Keratinocyte (primary cell): Measurements from ENCODE around the gene COL4A5. TPM values are rescaled to one million over a fixed set of nuclear protein-coding genes. Genes with fewer than 3 reads are reported as not detected.

Experiments used
- DNase-seq: peaks from one replicate; pipeline ENCODE4 v3.0.0-alpha.2; 2011; ENCODE audit warnings: low read depth, missing footprints, low spot score
- FAIRE-seq: peaks from 2 replicates; lab custom pipeline; 2011; peaks lifted over from hg19 to GRCh38; lab: Jason Lieb, UNC
- H2AFZ ChIP-seq: 2 replicates; pipeline ENCODE4 v1.6.0; 2012; ENCODE audit warnings: low read length, control low read depth, inconsistent platforms; ENCODE audit not compliant: control insufficient read depth
- H3K27ac ChIP-seq: 2 replicates; pipeline ENCODE4 v1.5.1; 2011; ENCODE audit warnings: low read length; ENCODE audit not compliant: control insufficient read depth, insufficient read depth
- H3K27me3 ChIP-seq: 3 replicates; pipeline ENCODE4 v1.6.0; 2011; ENCODE audit warnings: low read length; ENCODE audit not compliant: control insufficient read depth, insufficient read depth; ENCODE audit errors: extremely low read depth
- H3K36me3 ChIP-seq, 2 experiments: 2 replicates in 1 of 2; 3 replicates in 1 of 2; pipeline ENCODE4 v1.5.1; 2011; ENCODE audit warnings: low read length in 2 of 2, mild to moderate bottlenecking in 1 of 2; ENCODE audit not compliant: control insufficient read depth in 2 of 2, insufficient read depth in 2 of 2; ENCODE audit errors: extremely low read depth in 1 of 2
- H3K4me1 ChIP-seq: 3 replicates; pipeline ENCODE4 v1.5.1; 2011; ENCODE audit warnings: low read length; ENCODE audit not compliant: control insufficient read depth, insufficient read depth; ENCODE audit errors: extremely low read depth
- H3K4me2 ChIP-seq: 3 replicates; pipeline ENCODE4 v1.6.0; 2011; ENCODE audit warnings: low read depth, low read length; ENCODE audit not compliant: control insufficient read depth, insufficient read depth; ENCODE audit errors: extremely low read depth
- H3K4me3 ChIP-seq, 3 experiments: fragments of 200-600 bp in 1 of 3; sonication (generic) in 1 of 3; 2 replicates in 2 of 3; 3 replicates in 1 of 3; pipeline ENCODE4 v1.5.1; 2011 to 2016; ENCODE audit warnings: low read length in 3 of 3, mild to moderate bottlenecking in 3 of 3, control low read depth in 2 of 3, inconsistent platforms in 1 of 3, low read depth in 1 of 3, mixed read lengths in 1 of 3, mixed run types in 1 of 3, moderate library complexity in 1 of 3; ENCODE audit not compliant: control insufficient read depth in 2 of 3, insufficient read depth in 2 of 3; ENCODE audit errors: extremely low read depth in 1 of 3
- H3K79me2 ChIP-seq: 2 replicates; pipeline ENCODE4 v1.6.0; 2012; ENCODE audit warnings: low read length; ENCODE audit not compliant: control insufficient read depth, insufficient read depth
- H3K9ac ChIP-seq: 3 replicates; pipeline ENCODE4 v1.6.0; 2011; ENCODE audit warnings: low read length; ENCODE audit not compliant: control insufficient read depth, insufficient read depth; ENCODE audit errors: extremely low read depth
- H3K9me1 ChIP-seq: 3 replicates; pipeline ENCODE4 v1.6.0; 2011; ENCODE audit warnings: low read length; ENCODE audit not compliant: control insufficient read depth, insufficient read depth; ENCODE audit errors: extremely low read depth
- H3K9me3 ChIP-seq: 2 replicates; pipeline ENCODE4 v1.5.1; 2012; ENCODE audit warnings: low read depth, low read length; ENCODE audit not compliant: control insufficient read depth
- H4K20me1 ChIP-seq: 3 replicates; pipeline ENCODE4 v1.6.0; 2011; ENCODE audit warnings: low read length; ENCODE audit not compliant: control insufficient read depth, insufficient read depth; ENCODE audit errors: extremely low read depth
- EZH2 ChIP-seq: IDR thresholded peaks from one replicate; pipeline ENCODE4 v1.6.1; 2012; ENCODE audit warnings: inconsistent platforms, mild to moderate bottlenecking, low read length, moderate library complexity
- dilution Hi-C: fragments of 300-500 bp; cut with MboI; formaldehyde crosslinking; loops from one replicate; pipeline ENCODE4 v1.7.0; 2020; ENCODE audit warnings: low sequenced_read_pairs; ENCODE audit not compliant: extremely low pct_ligation_motif_present
- polyA plus RNA-seq, 5 experiments: library from polyadenylated mRNA; depleted of rRNA in 3 of 5; stranded (reverse) in 3 of 5; stranded (forward) in 1 of 5; unstranded in 1 of 5; fragments of >200 nt; gene quantifications; 1 replicate in 1 of 5; 2 replicates in 3 of 5; 3 replicates in 1 of 5; pipeline versions ENCODE4 v1.2.1 to v1.2.3, GENCODE V29; 2011 to 2012; ENCODE audit warnings: missing spikeins in 2 of 5, low read depth in 1 of 5, low replicate concordance in 1 of 5
- TF ChIP-seq, protein P1 (sequence below), 3 experiments: IDR thresholded peaks in 1 of 3; conservative IDR thresholded peaks in 1 of 3; optimal IDR thresholded peaks in 1 of 3; 2 replicates in 2 of 3; 3 replicates in 1 of 3; pipeline versions ENCODE3 to v1.5.1; 2011; ENCODE audit warnings: low read length in 3 of 3, mild to moderate bottlenecking in 3 of 3, moderate library complexity in 2 of 3, control low read depth in 1 of 3, inconsistent platforms in 1 of 3; ENCODE audit not compliant: insufficient read depth in 2 of 3; ENCODE audit errors: extremely low read depth in 1 of 3

COL4A5 gene
- polyA plus RNA-seq, 1 donor (not counting 4 experiments of a cell fraction or from before 2014, with no cell fraction given) = 53.2 TPM

GRCh38 chrX:108735679-108736508, 296.3 kb downstream of the COL4A5 start:
- H2AFZ ChIP-seq = peak overlapping the region; percentile 30
- H3K27me3 ChIP-seq = peaks cover 68% of the 10 kb centered on the region
- dilution Hi-C loops = no loop called here
- H3K27ac ChIP-seq = no peak overlapping the region
- peak overlapping the region; percentile 5 to 44 (median 7) for H3K4me3 ChIP-seq
- FAIRE-seq (no peak), DNase-seq (no peak)
- H3K9me3 ChIP-seq = peaks cover 2% of the 10 kb centered on the region
- no peaks in the 10 kb centered on the region for H4K20me1 ChIP-seq
- no peaks in the 10 kb centered on the region for H3K36me3 ChIP-seq
- TF ChIP-seq, protein P1, sequence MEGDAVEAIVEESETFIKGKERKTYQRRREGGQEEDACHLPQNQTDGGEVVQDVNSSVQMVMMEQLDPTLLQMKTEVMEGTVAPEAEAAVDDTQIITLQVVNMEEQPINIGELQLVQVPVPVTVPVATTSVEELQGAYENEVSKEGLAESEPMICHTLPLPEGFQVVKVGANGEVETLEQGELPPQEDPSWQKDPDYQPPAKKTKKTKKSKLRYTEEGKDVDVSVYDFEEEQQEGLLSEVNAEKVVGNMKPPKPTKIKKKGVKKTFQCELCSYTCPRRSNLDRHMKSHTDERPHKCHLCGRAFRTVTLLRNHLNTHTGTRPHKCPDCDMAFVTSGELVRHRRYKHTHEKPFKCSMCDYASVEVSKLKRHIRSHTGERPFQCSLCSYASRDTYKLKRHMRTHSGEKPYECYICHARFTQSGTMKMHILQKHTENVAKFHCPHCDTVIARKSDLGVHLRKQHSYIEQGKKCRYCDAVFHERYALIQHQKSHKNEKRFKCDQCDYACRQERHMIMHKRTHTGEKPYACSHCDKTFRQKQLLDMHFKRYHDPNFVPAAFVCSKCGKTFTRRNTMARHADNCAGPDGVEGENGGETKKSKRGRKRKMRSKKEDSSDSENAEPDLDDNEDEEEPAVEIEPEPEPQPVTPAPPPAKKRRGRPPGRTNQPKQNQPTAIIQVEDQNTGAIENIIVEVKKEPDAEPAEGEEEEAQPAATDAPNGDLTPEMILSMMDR (optimal IDR thresholded peaks at IDR 0.05 in 1 of 3, IDR thresholded peaks at IDR 0.05 in 1 of 3, conservative IDR thresholded peaks at IDR 0.05 in 1 of 3; ENCODE audit: extremely low read depth in 1 of 3, insufficient read depth in 2 of 3, low read length in 3 of 3) = no peak
- TF ChIP-seq EZH2 = peak; percentile 2
- H3K4me1 ChIP-seq = no peaks in the 10 kb centered on the region
- peak overlapping the region; percentile 61 for H3K4me2 ChIP-seq
- no peaks in the 10 kb centered on the region for H3K79me2 ChIP-seq
- no peaks in the 10 kb centered on the region for H3K9me1 ChIP-seq
- H3K9ac ChIP-seq = no peak overlapping the region

DNA sequence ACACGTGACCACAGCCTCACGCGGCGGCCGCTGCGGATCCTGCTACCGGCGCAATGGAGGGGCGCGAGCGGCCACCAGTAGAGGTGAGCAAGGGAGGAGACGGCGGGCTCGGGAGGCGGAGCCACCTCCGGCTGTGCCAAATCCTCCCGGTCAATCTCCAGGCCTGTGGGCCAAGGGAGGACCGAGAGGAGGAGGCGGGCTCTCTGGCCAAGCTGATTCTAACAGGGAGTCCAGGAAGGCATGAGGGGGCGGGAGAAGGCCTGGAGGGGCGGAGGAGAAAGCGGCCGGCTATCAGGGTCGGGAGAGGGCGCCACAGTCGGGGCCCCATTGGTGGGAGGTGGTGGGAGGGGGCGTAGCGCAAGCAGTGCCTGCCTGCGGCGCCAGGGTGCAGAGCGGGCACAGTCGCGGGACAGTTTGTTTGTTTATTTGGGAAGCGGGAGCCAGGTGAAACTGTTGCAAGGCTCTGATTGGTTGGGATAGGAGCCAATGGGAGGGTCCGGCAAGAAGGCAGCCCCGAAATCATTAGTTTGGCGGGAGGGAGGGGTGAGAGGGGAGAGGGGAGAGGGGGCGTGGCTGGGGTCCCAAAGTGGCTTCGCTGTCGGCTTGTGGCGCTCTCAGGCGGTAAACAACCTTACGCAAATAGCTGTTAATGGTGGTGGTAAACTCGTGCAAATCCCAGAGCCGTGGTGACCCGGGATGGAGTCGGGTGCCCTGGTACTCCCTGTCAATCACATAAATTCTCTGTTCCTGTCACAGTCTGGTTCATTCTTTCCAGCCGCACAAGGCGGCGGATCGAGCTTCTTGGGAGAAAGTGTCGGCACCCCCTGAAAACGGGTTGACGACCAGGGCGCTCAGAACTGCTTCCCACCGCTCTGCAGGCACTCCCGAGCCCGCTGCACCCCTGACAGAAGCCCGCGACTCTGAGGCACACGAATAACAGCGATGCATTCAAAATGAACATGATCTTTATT, 297.2 kb downstream of the COL4A5 start, which contains the start of gene IRS4:
Gene IRS4 (minus strand): TSS at position 55 of the 971 bp plus-strand sequence.
- Histone ChIP-seq H3K27me3 (peaks cover 60% of the 10 kb centered on the region), H3K27ac (no peak within 1 kb of the TSS), H3K9ac (no peak within 1 kb of the TSS), H3K9me1 (no peaks in the 10 kb centered on the region), H4K20me1 (no peaks in the 10 kb centered on the region), H3K4me3 (peak within 1 kb of the TSS; percentile 7 to 44 (median 25)), H3K4me1 (no peaks in the 10 kb centered on the region), H3K79me2 (no peaks in the 10 kb centered on the region), H3K36me3 (no peaks in the 10 kb centered on the region), H3K9me3 (peaks cover 2% of the 10 kb centered on the region), H2AFZ (peak within 1 kb of the TSS; percentile 30), H3K4me2 (peak within 1 kb of the TSS; percentile 61)
- FAIRE-seq (no peak), DNase-seq (no peak)
- dilution Hi-C loops = no loop called here
- TF ChIP-seq EZH2 = peak; percentile 17
- TF ChIP-seq, protein P1 (optimal IDR thresholded peaks at IDR 0.05 in 1 of 3, IDR thresholded peaks at IDR 0.05 in 1 of 3, conservative IDR thresholded peaks at IDR 0.05 in 1 of 3; ENCODE audit: extremely low read depth in 1 of 3, insufficient read depth in 2 of 3, low read length in 3 of 3) = no peak
